H9 (cell line): ENCODE data around the gene FIGNL2. TPM values are rescaled to one million over a fixed set of nuclear protein-coding genes. Genes with fewer than 3 reads are reported as not detected.

Experiments used
- DNase-seq: peaks from one replicate; pipeline ENCODE4 v3.0.0-alpha.2; 2017
- H2AFZ ChIP-seq: one replicate; pipeline ENCODE4 v1.6.1; 2013; ENCODE audit warnings: mild to moderate bottlenecking, low read length, control low read depth, moderate library complexity
- H2AK5ac ChIP-seq: 2 replicates; pipeline ENCODE4 v1.6.1; 2013; ENCODE audit warnings: low read length, control low read depth, mixed read lengths; ENCODE audit not compliant: insufficient read length
- H2BK120ac ChIP-seq: one replicate; pipeline ENCODE4 v1.6.1; 2013; ENCODE audit warnings: low read depth, mild to moderate bottlenecking, low read length, control low read depth, inconsistent platforms; ENCODE audit not compliant: poor library complexity, severe bottlenecking
- H2BK12ac ChIP-seq: 2 replicates; pipeline ENCODE4 v1.6.1; 2013; ENCODE audit warnings: low read length, control low read depth, mixed read lengths, low read depth; ENCODE audit not compliant: insufficient read length
- H2BK15ac ChIP-seq: 2 replicates; pipeline ENCODE4 v1.6.1; 2013; ENCODE audit warnings: low read depth, low read length, control low read depth
- H2BK20ac ChIP-seq: one replicate; pipeline ENCODE4 v1.6.1; 2013; ENCODE audit warnings: low read depth, mild to moderate bottlenecking, low read length, control low read depth, inconsistent platforms; ENCODE audit not compliant: poor library complexity, severe bottlenecking
- H2BK5ac ChIP-seq: 2 replicates; pipeline ENCODE4 v1.6.1; 2013; ENCODE audit warnings: low read length, control low read depth, mixed read lengths; ENCODE audit not compliant: insufficient read length
- H3K14ac ChIP-seq: 2 replicates; pipeline ENCODE4 v1.6.1; 2013; ENCODE audit warnings: low read length, control low read depth; ENCODE audit not compliant: insufficient read depth
- H3K18ac ChIP-seq: 2 replicates; pipeline ENCODE4 v1.6.1; 2013; ENCODE audit warnings: low read depth, mild to moderate bottlenecking, mixed read lengths, low read length, control low read depth; ENCODE audit not compliant: insufficient read length
- H3K23ac ChIP-seq: 2 replicates; pipeline ENCODE4 v1.6.1; 2013; ENCODE audit warnings: low read length, control low read depth, mixed read lengths, low read depth; ENCODE audit not compliant: insufficient read length
- H3K23me2 ChIP-seq: 2 replicates; pipeline ENCODE4 v1.6.1; 2013; ENCODE audit warnings: low read depth, mild to moderate bottlenecking, mixed read lengths, low read length, control low read depth; ENCODE audit not compliant: insufficient read length, poor library complexity, severe bottlenecking
- H3K27ac ChIP-seq: 2 replicates; pipeline ENCODE4 v1.5.1; 2013; ENCODE audit warnings: low read length, control low read depth, mixed read lengths, low read depth; ENCODE audit not compliant: insufficient read length
- H3K27me3 ChIP-seq: 2 replicates; pipeline ENCODE4 v1.6.1; 2013; ENCODE audit warnings: low read length, control low read depth, inconsistent platforms; ENCODE audit not compliant: insufficient read depth
- H3K4ac ChIP-seq: 2 replicates; pipeline ENCODE4 v1.6.1; 2013; ENCODE audit warnings: low read depth, mild to moderate bottlenecking, control low read depth, inconsistent platforms, low read length, moderate library complexity
- H3K4me1 ChIP-seq: 2 replicates; pipeline ENCODE4 v1.6.1; 2013; ENCODE audit warnings: low read length, control low read depth, inconsistent platforms; ENCODE audit not compliant: insufficient read depth
- H3K4me2 ChIP-seq: 2 replicates; pipeline ENCODE4 v1.6.1; 2013; ENCODE audit warnings: low read length, control low read depth, mixed read lengths; ENCODE audit not compliant: insufficient read length, insufficient read depth
- H3K56ac ChIP-seq: 2 replicates; pipeline ENCODE4 v1.6.1; 2013; ENCODE audit warnings: low read depth, mild to moderate bottlenecking, mixed read lengths, low read length, control low read depth; ENCODE audit not compliant: insufficient read length
- H3K79me1 ChIP-seq: 2 replicates; pipeline ENCODE4 v1.6.1; 2013; ENCODE audit warnings: low read depth, mild to moderate bottlenecking, moderate library complexity, low read length, control low read depth, inconsistent platforms; ENCODE audit not compliant: insufficient read depth, poor library complexity, severe bottlenecking
- H3K79me2 ChIP-seq: 2 replicates; pipeline ENCODE4 v1.6.1; 2013; ENCODE audit warnings: low read length, control low read depth, inconsistent platforms; ENCODE audit not compliant: insufficient read depth
- H3K9ac ChIP-seq: 2 replicates; pipeline ENCODE4 v1.6.1; 2013; ENCODE audit warnings: low read length, control low read depth, mixed read lengths; ENCODE audit not compliant: insufficient read length; ENCODE audit errors: extremely low read depth
- H3K9me3 ChIP-seq: one replicate; pipeline ENCODE4 v1.6.1; 2013; ENCODE audit warnings: low read depth, low read length, inconsistent platforms; ENCODE audit not compliant: control insufficient read depth
- H3T11ph ChIP-seq: one replicate; pipeline ENCODE4 v1.6.1; 2013; ENCODE audit warnings: mild to moderate bottlenecking, low read length, control low read depth, inconsistent platforms
- H4K20me1 ChIP-seq: one replicate; pipeline ENCODE4 v1.6.1; 2013; ENCODE audit not compliant: control insufficient read depth, insufficient read length, insufficient read depth
- H4K5ac ChIP-seq: 2 replicates; pipeline ENCODE4 v1.6.1; 2013; ENCODE audit warnings: low read depth, mild to moderate bottlenecking, mixed read lengths, low read length, control low read depth; ENCODE audit not compliant: insufficient read length
- H4K8ac ChIP-seq: replicated peaks from 2 replicates; pipeline ENCODE4 v1.6.1; 2013; ENCODE audit warnings: low read length, control low read depth, mixed read lengths, low read depth; ENCODE audit not compliant: insufficient read length
- H4K91ac ChIP-seq: 2 replicates; pipeline ENCODE4 v1.6.1; 2013; ENCODE audit warnings: low read depth, mild to moderate bottlenecking, moderate library complexity, mixed read lengths, low read length, control low read depth; ENCODE audit not compliant: insufficient read length
- H3K27ac Mint-ChIP-seq, 3 experiments: 2 replicates in 2 of 3; 3 replicates in 1 of 3; pipeline ENCODE4 v1.8.0; 2020 to 2021; ENCODE audit warnings: mixed read lengths in 3 of 3, mild to moderate bottlenecking in 1 of 3, moderate library complexity in 1 of 3
- H3K27me3 Mint-ChIP-seq: 2 replicates; pipeline ENCODE4 v1.8.0; 2021; ENCODE audit warnings: low read depth, mild to moderate bottlenecking, moderate library complexity, mixed read lengths
- H3K36me3 Mint-ChIP-seq, 3 experiments: 2 replicates in 2 of 3; 3 replicates in 1 of 3; pipeline ENCODE4 v1.8.0; 2020 to 2021; ENCODE audit warnings: low read depth in 3 of 3, mixed read lengths in 3 of 3; ENCODE audit not compliant: insufficient read depth in 1 of 3
- H3K4me1 Mint-ChIP-seq, 2 experiments: 2 replicates each; pipeline ENCODE4 v1.8.0; 2020; ENCODE audit warnings: mixed read lengths in 2 of 2
- H3K4me3 Mint-ChIP-seq, 2 experiments: 2 replicates in 1 of 2; 3 replicates in 1 of 2; pipeline ENCODE4 v1.8.0; 2020 to 2021; ENCODE audit warnings: mild to moderate bottlenecking in 2 of 2, mixed read lengths in 2 of 2, moderate library complexity in 1 of 2
- H3K9me3 Mint-ChIP-seq, 2 experiments: 2 replicates in 1 of 2; 3 replicates in 1 of 2; pipeline ENCODE4 v1.8.0; 2020; ENCODE audit warnings: mild to moderate bottlenecking in 2 of 2, mixed read lengths in 2 of 2, moderate library complexity in 1 of 2
- CTCF ChIP-seq: fragments of 200-600 bp; sonication (generic); conservative IDR thresholded peaks from 3 replicates; pipeline ENCODE4 v1.8.0; 2021; ENCODE audit warnings: antibody characterized with exemption, mild to moderate bottlenecking
- WGBS: extraction: QIAGEN DNeasy Blood & Tissue Kit; methylation state at CpG from one replicate; pipeline ENCODE4 v1.1.7; 2013; ENCODE audit warnings: missing lambda C conversion rate, low lambda C conversion rate, mixed read lengths; ENCODE audit not compliant: insufficient read length; ENCODE audit errors: extremely low coverage; 5-methylcytosine and 5-hydroxymethylcytosine counted together
- total RNA-seq: library from RNA; stranded (reverse); gene quantifications from 2 replicates; pipeline ENCODE4 v1.2.1, GENCODE V29; 2021

FIGNL2 gene
- total RNA-seq, 1 experiment from 2014 or later: 19.7 TPM

GRCh38 chr12:51829011-51829481 lies 19.5 kb downstream of the FIGNL2 start:
- DNase-seq: peak; percentile 64
- Histone ChIP-seq H3K79me2 (no peaks in the 10 kb centered on the region), H3K79me1 (no peaks in the 10 kb centered on the region), H3K18ac (peak overlapping the region; percentile 21), H3K4ac (no peak overlapping the region), H2BK5ac (no peak overlapping the region), H3K23ac (no peak overlapping the region), H3K14ac (no peak overlapping the region; the same call in 1 of the 2 replicates), H3K27me3 (no peaks in the 10 kb centered on the region), H4K5ac (no peak overlapping the region), H3K56ac (no peak overlapping the region), H3K23me2 (no peaks in the 10 kb centered on the region), H2BK120ac (no peak overlapping the region), H3K27ac (no peak overlapping the region), H3K9me3 (no peaks in the 10 kb centered on the region), H3K4me1 (peaks cover 19% of the 10 kb centered on the region), H2AK5ac (no peak overlapping the region), H2BK12ac (no peak overlapping the region), H4K8ac (no peak overlapping the region), H3T11ph (no peak overlapping the region), H2AFZ (no peak overlapping the region), H4K91ac (no peak overlapping the region), H2BK15ac (no peak overlapping the region), H2BK20ac (no peak overlapping the region), H4K20me1 (no peaks in the 10 kb centered on the region), H3K4me2 (no peak overlapping the region), H3K9ac (no peak overlapping the region)
- H3K4me1 Mint-ChIP-seq: peaks cover 66 to 83% of the 10 kb centered on the region in 2 experiments
- peak overlapping the region in 1 of 2 experiments; percentile 31; a peak in 1 of 5 replicates for H3K4me3 Mint-ChIP-seq
- TF ChIP-seq CTCF: no peak
- no peaks in the 10 kb centered on the region; a peak in 1 of 5 replicates for H3K9me3 Mint-ChIP-seq
- peaks cover 0 to 10% (median 3%) of the 10 kb centered on the region in 3 experiments; a peak in 5 of 7 replicates for H3K36me3 Mint-ChIP-seq
- H3K27me3 Mint-ChIP-seq: peaks cover 13% of the 10 kb centered on the region
- no CpG with 5 or more reads among the region's 5 CpGs for WGBS
- peak overlapping the region; percentile 82 to 98 (median 94); a peak in 4 of 7 replicates for H3K27ac Mint-ChIP-seq
